HepG2 (cell line): ENCODE measurements around the gene XPO1. TPM values are rescaled to one million over a fixed set of nuclear protein-coding genes. Genes with fewer than 3 reads are reported as not detected.

Experiments used
- AGO1 ChIP-seq: fragments of 200-400 bp; formaldehyde crosslinking; IDR thresholded peaks from 2 replicates; pipeline ENCODE4 v1.6.1; 2017; ENCODE audit warnings: mild to moderate bottlenecking, low read depth, low read length, moderate library complexity; ENCODE audit not compliant: poor library complexity, severe bottlenecking
- BHLHE40 ChIP-seq: IDR thresholded peaks from 2 replicates; pipeline ENCODE4 v1.6.1; 2011; ENCODE audit warnings: low read length, improper control_type of control experiment
- BORCS8-MEF2B ChIP-seq: sonication (generic); formaldehyde crosslinking; IDR thresholded peaks from 2 replicates; pipeline ENCODE4 v1.8.0; 2022; ENCODE audit warnings: mild to moderate bottlenecking, missing genetic modification reagents
- HCFC1 ChIP-seq: fragments of 150-350 bp; IDR thresholded peaks from 2 replicates; pipeline ENCODE4 v1.6.1; 2014; ENCODE audit warnings: low read depth, low read length
- HOXA5 ChIP-seq: sonication (generic); formaldehyde crosslinking; IDR thresholded peaks from 2 replicates; pipeline ENCODE4 v1.4.0; 2020; ENCODE audit warnings: missing genetic modification reagents
- KLF13 ChIP-seq: sonication (generic); formaldehyde crosslinking; IDR thresholded peaks from 2 replicates; pipeline ENCODE4 v1.4.0; 2020; ENCODE audit warnings: mild to moderate bottlenecking, missing genetic modification reagents
- MBNL3 ChIP-seq: fragments of 250-450 bp; sonication (Bioruptor Pico); conservative IDR thresholded peaks from 2 replicates; pipeline ENCODE4 v1.8.0; 2022; ENCODE audit warnings: mild to moderate bottlenecking, inconsistent platforms
- NCOA5 ChIP-seq: sonication (generic); formaldehyde crosslinking; IDR thresholded peaks from 2 replicates; pipeline ENCODE4 v1.4.0; 2020; ENCODE audit warnings: missing genetic modification reagents
- ONECUT2 ChIP-seq: sonication (generic); formaldehyde crosslinking; IDR thresholded peaks from 2 replicates; pipeline ENCODE4 v1.4.0; 2020; ENCODE audit warnings: missing genetic modification reagents
- SNRNP70 ChIP-seq: fragments of 200-400 bp; formaldehyde crosslinking; IDR thresholded peaks from 2 replicates; pipeline ENCODE4 v1.6.1; 2017; ENCODE audit warnings: mild to moderate bottlenecking, low read depth, low read length, moderate library complexity
- SRF ChIP-seq: IDR thresholded peaks from 2 replicates; pipeline ENCODE4 v1.6.1; 2011; ENCODE audit warnings: mild to moderate bottlenecking, low read depth, low read length, moderate library complexity
- SSRP1 ChIP-seq: IDR thresholded peaks from 2 replicates; pipeline ENCODE4 v1.6.1; 2016; ENCODE audit warnings: control low read depth
- ZNF180 ChIP-seq: sonication (generic); formaldehyde crosslinking; IDR thresholded peaks from 2 replicates; pipeline ENCODE4 v1.4.0; 2020; ENCODE audit warnings: low read depth, missing genetic modification reagents, borderline replicate concordance
- ZNF484 ChIP-seq: sonication (generic); formaldehyde crosslinking; IDR thresholded peaks from 2 replicates; pipeline ENCODE4 v1.5.1; 2020; ENCODE audit warnings: mild to moderate bottlenecking, low read depth, missing genetic modification reagents, borderline replicate concordance
- ZNF883 ChIP-seq: sonication (generic); formaldehyde crosslinking; IDR thresholded peaks from 2 replicates; pipeline ENCODE4 v1.5.1; 2020; ENCODE audit warnings: mild to moderate bottlenecking, missing genetic modification reagents; ENCODE audit errors: not compliant biosample characterization
- polyA plus RNA-seq, 8 experiments: library from polyadenylated mRNA; depleted of rRNA in 3 of 8; stranded (reverse) in 7 of 8; unstranded in 1 of 8; fragments of >200 nt; fragmentation: Illumina TruSeq in 4 of 8; extraction: Trizol in 4 of 8; gene quantifications; 2 replicates each; pipeline versions ENCODE4 v1.2.1 to v1.2.3, GENCODE V29; 2011 to 2016; ENCODE audit warnings: low read depth in 4 of 8, missing spikeins in 1 of 8, mixed read lengths in 1 of 8; ENCODE audit not compliant: insufficient read depth in 1 of 8
- total RNA-seq, 5 experiments: library from RNA; depleted of rRNA; stranded (reverse); fragments of >200 nt; fragmentation: Illumina TruSeq; extraction: Trizol; gene quantifications; 2 replicates each; pipeline ENCODE4 v1.2.3, GENCODE V29; 2016; ENCODE audit warnings: low read depth in 1 of 5
- TF ChIP-seq, protein P1 (sequence below): sonication (generic); formaldehyde crosslinking; IDR thresholded peaks from 2 replicates; pipeline ENCODE4 v1.5.1; 2020; ENCODE audit warnings: missing genetic modification reagents, mild to moderate bottlenecking, borderline replicate concordance
- TF ChIP-seq, protein P2 (sequence below): sonication (generic); formaldehyde crosslinking; IDR thresholded peaks from 2 replicates; pipeline ENCODE4 v1.4.0; 2020; ENCODE audit warnings: missing genetic modification reagents
- TF ChIP-seq, protein P3 (sequence below): sonication (generic); formaldehyde crosslinking; IDR thresholded peaks from 2 replicates; pipeline ENCODE4 v1.5.0; 2020; ENCODE audit warnings: missing genetic modification reagents
- TF ChIP-seq, protein P4 (sequence below): IDR thresholded peaks from 2 replicates; pipeline ENCODE4 v1.6.1; 2016; ENCODE audit warnings: missing genetic modification reagents, missing compliant biosample characterization
- TF ChIP-seq, protein P5 (sequence below): sonication (generic); formaldehyde crosslinking; IDR thresholded peaks from 2 replicates; pipeline ENCODE4 v1.4.0; 2020; ENCODE audit warnings: missing genetic modification reagents

XPO1 gene
- total and polyA plus RNA-seq, 2 of the 13 experiments (the other 11 are each of a cell fraction or from before 2014, with no cell fraction given): 67.4 to 212 TPM

DNA sequence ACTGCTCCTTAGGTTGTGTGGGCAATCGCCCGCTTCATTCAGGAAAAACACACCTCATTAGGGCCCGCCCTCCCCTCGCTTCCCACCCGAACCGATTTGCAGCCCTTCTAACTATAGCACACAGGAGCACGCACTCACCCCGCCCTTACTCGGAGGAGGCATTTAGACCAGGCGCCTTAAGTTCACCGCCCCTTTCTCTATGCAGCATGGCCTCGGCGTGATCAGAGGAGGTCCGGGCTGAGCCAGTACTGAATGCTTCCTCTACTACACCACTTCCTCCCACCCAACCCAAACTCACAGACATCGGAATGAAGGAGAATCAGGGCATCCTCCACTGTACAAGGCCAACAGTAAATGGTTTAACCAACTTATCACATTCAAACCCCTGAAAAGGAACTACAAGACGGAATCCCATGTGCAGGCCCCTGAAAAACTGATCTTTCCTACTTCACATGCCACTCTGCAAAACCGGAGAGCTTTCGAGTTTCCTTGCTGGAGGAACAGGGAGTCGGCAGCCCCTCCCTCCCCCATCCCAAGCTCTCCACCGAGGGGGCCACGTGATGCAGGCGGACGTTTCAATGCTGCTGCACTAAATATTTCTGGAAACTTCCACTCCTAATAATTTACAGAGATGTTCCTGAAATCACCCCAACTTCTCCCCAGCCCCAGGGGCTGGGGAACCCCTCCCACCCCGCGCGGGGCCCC is 1.4 kb downstream of the XPO1 start (continued):
- TF ChIP-seq, protein P1, sequence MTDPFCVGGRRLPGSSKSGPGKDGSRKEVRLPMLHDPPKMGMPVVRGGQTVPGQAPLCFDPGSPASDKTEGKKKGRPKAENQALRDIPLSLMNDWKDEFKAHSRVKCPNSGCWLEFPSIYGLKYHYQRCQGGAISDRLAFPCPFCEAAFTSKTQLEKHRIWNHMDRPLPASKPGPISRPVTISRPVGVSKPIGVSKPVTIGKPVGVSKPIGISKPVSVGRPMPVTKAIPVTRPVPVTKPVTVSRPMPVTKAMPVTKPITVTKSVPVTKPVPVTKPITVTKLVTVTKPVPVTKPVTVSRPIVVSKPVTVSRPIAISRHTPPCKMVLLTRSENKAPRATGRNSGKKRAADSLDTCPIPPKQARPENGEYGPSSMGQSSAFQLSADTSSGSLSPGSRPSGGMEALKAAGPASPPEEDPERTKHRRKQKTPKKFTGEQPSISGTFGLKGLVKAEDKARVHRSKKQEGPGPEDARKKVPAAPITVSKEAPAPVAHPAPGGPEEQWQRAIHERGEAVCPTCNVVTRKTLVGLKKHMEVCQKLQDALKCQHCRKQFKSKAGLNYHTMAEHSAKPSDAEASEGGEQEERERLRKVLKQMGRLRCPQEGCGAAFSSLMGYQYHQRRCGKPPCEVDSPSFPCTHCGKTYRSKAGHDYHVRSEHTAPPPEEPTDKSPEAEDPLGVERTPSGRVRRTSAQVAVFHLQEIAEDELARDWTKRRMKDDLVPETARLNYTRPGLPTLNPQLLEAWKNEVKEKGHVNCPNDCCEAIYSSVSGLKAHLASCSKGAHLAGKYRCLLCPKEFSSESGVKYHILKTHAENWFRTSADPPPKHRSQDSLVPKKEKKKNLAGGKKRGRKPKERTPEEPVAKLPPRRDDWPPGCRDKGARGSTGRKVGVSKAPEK (CRISPR knock-in tag): no peak
- TF ChIP-seq NCOA5 (CRISPR knock-in tag) (no peak), MBNL3 (no peak), HCFC1 (no peak), ZNF883 (CRISPR knock-in tag) (peak; percentile 43), ONECUT2 (CRISPR knock-in tag) (0 out of 2 replicates have a peak, but pooled peaks have one; percentile 40), SSRP1 (CRISPR knock-in tag) (no peak), ZNF484 (CRISPR knock-in tag) (no peak), ZNF180 (CRISPR knock-in tag) (no peak), SRF (no peak), BHLHE40 (no peak; the same call in 1 of the 2 replicates), SNRNP70 (no peak), AGO1 (no peak), KLF13 (CRISPR knock-in tag) (no peak), HOXA5 (CRISPR knock-in tag) (0 out of 2 replicates have a peak, but pooled peaks have one; percentile 19), BORCS8-MEF2B (peak; percentile 49; the same call in 1 of the 2 replicates)
- TF ChIP-seq, protein P2, sequence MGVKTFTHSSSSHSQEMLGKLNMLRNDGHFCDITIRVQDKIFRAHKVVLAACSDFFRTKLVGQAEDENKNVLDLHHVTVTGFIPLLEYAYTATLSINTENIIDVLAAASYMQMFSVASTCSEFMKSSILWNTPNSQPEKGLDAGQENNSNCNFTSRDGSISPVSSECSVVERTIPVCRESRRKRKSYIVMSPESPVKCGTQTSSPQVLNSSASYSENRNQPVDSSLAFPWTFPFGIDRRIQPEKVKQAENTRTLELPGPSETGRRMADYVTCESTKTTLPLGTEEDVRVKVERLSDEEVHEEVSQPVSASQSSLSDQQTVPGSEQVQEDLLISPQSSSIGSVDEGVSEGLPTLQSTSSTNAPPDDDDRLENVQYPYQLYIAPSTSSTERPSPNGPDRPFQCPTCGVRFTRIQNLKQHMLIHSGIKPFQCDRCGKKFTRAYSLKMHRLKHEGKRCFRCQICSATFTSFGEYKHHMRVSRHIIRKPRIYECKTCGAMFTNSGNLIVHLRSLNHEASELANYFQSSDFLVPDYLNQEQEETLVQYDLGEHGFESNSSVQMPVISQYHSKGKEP (CRISPR knock-in tag): no peak
- TF ChIP-seq, protein P3, sequence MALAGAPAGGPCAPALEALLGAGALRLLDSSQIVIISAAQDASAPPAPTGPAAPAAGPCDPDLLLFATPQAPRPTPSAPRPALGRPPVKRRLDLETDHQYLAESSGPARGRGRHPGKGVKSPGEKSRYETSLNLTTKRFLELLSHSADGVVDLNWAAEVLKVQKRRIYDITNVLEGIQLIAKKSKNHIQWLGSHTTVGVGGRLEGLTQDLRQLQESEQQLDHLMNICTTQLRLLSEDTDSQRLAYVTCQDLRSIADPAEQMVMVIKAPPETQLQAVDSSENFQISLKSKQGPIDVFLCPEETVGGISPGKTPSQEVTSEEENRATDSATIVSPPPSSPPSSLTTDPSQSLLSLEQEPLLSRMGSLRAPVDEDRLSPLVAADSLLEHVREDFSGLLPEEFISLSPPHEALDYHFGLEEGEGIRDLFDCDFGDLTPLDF: no peak
- TF ChIP-seq, protein P4, sequence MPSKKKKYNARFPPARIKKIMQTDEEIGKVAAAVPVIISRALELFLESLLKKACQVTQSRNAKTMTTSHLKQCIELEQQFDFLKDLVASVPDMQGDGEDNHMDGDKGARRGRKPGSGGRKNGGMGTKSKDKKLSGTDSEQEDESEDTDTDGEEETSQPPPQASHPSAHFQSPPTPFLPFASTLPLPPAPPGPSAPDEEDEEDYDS (CRISPR knock-in tag): peak; percentile 89
- TF ChIP-seq, protein P5, sequence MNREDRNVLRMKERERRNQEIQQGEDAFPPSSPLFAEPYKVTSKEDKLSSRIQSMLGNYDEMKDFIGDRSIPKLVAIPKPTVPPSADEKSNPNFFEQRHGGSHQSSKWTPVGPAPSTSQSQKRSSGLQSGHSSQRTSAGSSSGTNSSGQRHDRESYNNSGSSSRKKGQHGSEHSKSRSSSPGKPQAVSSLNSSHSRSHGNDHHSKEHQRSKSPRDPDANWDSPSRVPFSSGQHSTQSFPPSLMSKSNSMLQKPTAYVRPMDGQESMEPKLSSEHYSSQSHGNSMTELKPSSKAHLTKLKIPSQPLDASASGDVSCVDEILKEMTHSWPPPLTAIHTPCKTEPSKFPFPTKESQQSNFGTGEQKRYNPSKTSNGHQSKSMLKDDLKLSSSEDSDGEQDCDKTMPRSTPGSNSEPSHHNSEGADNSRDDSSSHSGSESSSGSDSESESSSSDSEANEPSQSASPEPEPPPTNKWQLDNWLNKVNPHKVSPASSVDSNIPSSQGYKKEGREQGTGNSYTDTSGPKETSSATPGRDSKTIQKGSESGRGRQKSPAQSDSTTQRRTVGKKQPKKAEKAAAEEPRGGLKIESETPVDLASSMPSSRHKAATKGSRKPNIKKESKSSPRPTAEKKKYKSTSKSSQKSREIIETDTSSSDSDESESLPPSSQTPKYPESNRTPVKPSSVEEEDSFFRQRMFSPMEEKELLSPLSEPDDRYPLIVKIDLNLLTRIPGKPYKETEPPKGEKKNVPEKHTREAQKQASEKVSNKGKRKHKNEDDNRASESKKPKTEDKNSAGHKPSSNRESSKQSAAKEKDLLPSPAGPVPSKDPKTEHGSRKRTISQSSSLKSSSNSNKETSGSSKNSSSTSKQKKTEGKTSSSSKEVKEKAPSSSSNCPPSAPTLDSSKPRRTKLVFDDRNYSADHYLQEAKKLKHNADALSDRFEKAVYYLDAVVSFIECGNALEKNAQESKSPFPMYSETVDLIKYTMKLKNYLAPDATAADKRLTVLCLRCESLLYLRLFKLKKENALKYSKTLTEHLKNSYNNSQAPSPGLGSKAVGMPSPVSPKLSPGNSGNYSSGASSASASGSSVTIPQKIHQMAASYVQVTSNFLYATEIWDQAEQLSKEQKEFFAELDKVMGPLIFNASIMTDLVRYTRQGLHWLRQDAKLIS (CRISPR knock-in tag): 0 out of 2 replicates have a peak, but pooled peaks have one; percentile 18
